H1 (cell line): Measurements from ENCODE around the gene ADPRH. TPM values are rescaled to one million over a fixed set of nuclear protein-coding genes. Genes with fewer than 3 reads are reported as not detected.

Source experiments
- CHD7 ChIP-seq: fragments of 300-600 bp; sonication (generic); IDR thresholded peaks from 2 replicates; pipeline ENCODE4 v1.7.1; 2012; ENCODE audit warnings: low read length, moderate library complexity, mild to moderate bottlenecking, inconsistent platforms; ENCODE audit not compliant: insufficient replicate concordance
- polyA plus RNA-seq, 7 experiments: library from polyadenylated mRNA; depleted of rRNA in 3 of 7; stranded (reverse) in 5 of 7; unstranded in 2 of 7; fragments of >200 nt in 5 of 7; fragments of 200-250 nt in 2 of 7; gene quantifications; 1 replicate in 5 of 7; 2 replicates in 1 of 7; 4 replicates in 1 of 7; pipeline versions ENCODE4 v1.2.1 to v1.2.3, GENCODE V29; 2011 to 2013; ENCODE audit warnings: missing spikeins in 2 of 7, mixed read lengths in 2 of 7
- total RNA-seq: library from RNA; stranded (reverse); fragmentation: NEBNext Ultra II Directional; extraction: Animal tissue kit (Norgen Biotek cat#: 25700); gene quantifications from 2 replicates; pipeline ENCODE4 v1.2.1, GENCODE V29; 2021

Gene ADPRH
- total and polyA plus RNA-seq, 2 of the 8 experiments (the other 6 are each of a cell fraction or from before 2014, with no cell fraction given) = 2.6 to 4.2 TPM

GRCh38 chr3:119598410-119599098 lies 19.3 kb downstream of the ADPRH start (continued):
- TF ChIP-seq CHD7 = no peak
